SK-N-SH (cell line): ENCODE data around the gene COMMD7. TPM values are rescaled to one million over a fixed set of nuclear protein-coding genes. Genes with fewer than 3 reads are reported as not detected.

ENCODE experiments used
- CTCF ChIA-PET: fragments of 300-600, 350-600 bp; formaldehyde crosslinking; extraction: SDS; loops from one replicate; lab custom pipeline; 2021; lab: Yijun Ruan, JAX
- POLR2A ChIA-PET: fragments of 350-600 bp; sonication (Branson Sonifier 250); formaldehyde crosslinking; extraction: SDS; loops from one replicate; lab custom pipeline; 2020; ENCODE audit warnings: antibody characterized with exemption, inconsistent platforms; lab: Yijun Ruan, JAX
- DNase-seq: peaks from one replicate; pipeline ENCODE4 v3.0.0; 2012
- H2AFZ ChIP-seq: fragments of 200-600 bp; sonication (generic); 2 replicates; pipeline ENCODE4 v1.8.1; 2016; ENCODE audit warnings: antibody characterized with exemption, mild to moderate bottlenecking, low read depth
- H3F3A ChIP-seq: fragments of 200-600 bp; sonication (generic); replicated peaks from 2 replicates; pipeline ENCODE3; 2016; ENCODE audit warnings: antibody characterized with exemption, mild to moderate bottlenecking; ENCODE audit not compliant: insufficient read depth
- H3K27ac ChIP-seq, 2 experiments: fragments of 200-500 bp in 1 of 2; fragments of 200-600 bp in 1 of 2; sonication (Bioruptor generic) in 1 of 2; sonication (generic), shearing (Covaris generic) in 1 of 2; 2 replicates each; pipeline versions ENCODE4 v1.5.1 to v1.6.1; 2014 to 2016; ENCODE audit warnings: low read depth in 2 of 2, inconsistent platforms in 1 of 2, low read length in 1 of 2, mild to moderate bottlenecking in 1 of 2, mixed read lengths in 1 of 2
- H3K27me3 ChIP-seq: fragments of 200-600 bp; sonication (generic), shearing (Covaris generic); 2 replicates; pipeline ENCODE4 v1.6.1; 2016; ENCODE audit warnings: mixed run types; ENCODE audit not compliant: insufficient read depth
- H3K36me3 ChIP-seq, 2 experiments: fragments of 200-500 bp in 1 of 2; fragments of 200-600 bp in 1 of 2; sonication (Bioruptor generic) in 1 of 2; sonication (generic) in 1 of 2; replicated peaks in 1 of 2; 2 replicates each; pipeline versions ENCODE3 to v1.5.1; 2014 to 2016; ENCODE audit warnings: low read length in 1 of 2, mild to moderate bottlenecking in 1 of 2; ENCODE audit not compliant: insufficient read depth in 2 of 2, control insufficient read depth in 1 of 2
- H3K4me1 ChIP-seq, 2 experiments: fragments of 200-500 bp in 1 of 2; fragments of 200-600 bp in 1 of 2; sonication (Bioruptor generic) in 1 of 2; sonication (generic), shearing (Covaris generic) in 1 of 2; 2 replicates each; pipeline versions ENCODE4 v1.5.1 to v1.6.1; 2014 to 2016; ENCODE audit warnings: low read depth in 1 of 2, low read length in 1 of 2, mixed run types in 1 of 2; ENCODE audit not compliant: insufficient read depth in 2 of 2, control insufficient read depth in 1 of 2
- H3K4me2 ChIP-seq: fragments of 200-600 bp; sonication (generic), shearing (Covaris generic); 2 replicates; pipeline ENCODE4 v1.6.1; 2017; ENCODE audit warnings: mixed run types
- H3K4me3 ChIP-seq, 2 experiments: fragments of 200-500 bp in 1 of 2; fragments of 200-600 bp in 1 of 2; sonication (Bioruptor generic) in 1 of 2; sonication (generic), shearing (Covaris generic) in 1 of 2; 2 replicates each; pipeline versions ENCODE4 v1.5.1 to v1.8.1; 2014 to 2016; ENCODE audit warnings: low read depth in 2 of 2, inconsistent platforms in 1 of 2, low read length in 1 of 2, mild to moderate bottlenecking in 1 of 2, mixed read lengths in 1 of 2, moderate library complexity in 1 of 2
- H3K79me2 ChIP-seq: fragments of 200-600 bp; sonication (generic); 2 replicates; pipeline ENCODE4 v1.8.1; 2017; ENCODE audit warnings: mild to moderate bottlenecking; ENCODE audit not compliant: insufficient read depth
- H3K9ac ChIP-seq: fragments of 200-600 bp; sonication (generic); 2 replicates; pipeline ENCODE4 v1.6.1; 2017; ENCODE audit warnings: mixed run types
- H3K9me2 ChIP-seq: fragments of 200-600 bp; sonication (generic); 2 replicates; pipeline ENCODE4 v1.6.1; 2017; ENCODE audit warnings: mixed run types
- H3K9me3 ChIP-seq: fragments of 200-600 bp; sonication (generic); 2 replicates; pipeline ENCODE4 v1.6.1; 2017; ENCODE audit warnings: mixed run types, mild to moderate bottlenecking, moderate library complexity
- H4K20me1 ChIP-seq: fragments of 200-600 bp; sonication (generic); 2 replicates; pipeline ENCODE4 v1.6.1; 2017; ENCODE audit warnings: mild to moderate bottlenecking, mixed run types; ENCODE audit not compliant: insufficient read depth
- CHD2 ChIP-seq: fragments of 150-350 bp; IDR thresholded peaks from 2 replicates; pipeline ENCODE4 v1.6.1; 2018; ENCODE audit warnings: low read length; ENCODE audit not compliant: partially characterized antibody
- ELF1 ChIP-seq: IDR thresholded peaks from 2 replicates; pipeline ENCODE4 v1.4.0; 2012
- EP300 ChIP-seq, 2 experiments: IDR thresholded peaks; 2 replicates each; pipeline versions ENCODE4 v1.4.0 to v1.6.1; 2012; ENCODE audit warnings: borderline replicate concordance in 1 of 2, low read depth in 1 of 2, low read length in 1 of 2
- EZH2phosphoT487 ChIP-seq: fragments of 200-600 bp; sonication (generic); IDR thresholded peaks from 2 replicates; pipeline ENCODE4 v1.6.1; 2017; ENCODE audit warnings: low read depth, mixed run types, mild to moderate bottlenecking, antibody characterized with exemption, moderate library complexity, borderline replicate concordance
- FOXM1 ChIP-seq: IDR thresholded peaks from 2 replicates; pipeline ENCODE4 v1.4.0; 2012; ENCODE audit warnings: low read depth, mild to moderate bottlenecking
- GATA2 ChIP-seq: sonication (generic); formaldehyde crosslinking; IDR thresholded peaks from 2 replicates; pipeline ENCODE4 v1.5.0; 2020; ENCODE audit warnings: mild to moderate bottlenecking, missing genetic modification reagents
- MAX ChIP-seq: IDR thresholded peaks from 2 replicates; pipeline ENCODE4 v1.4.0; 2012; ENCODE audit warnings: low read depth
- MXI1 ChIP-seq: IDR thresholded peaks from 2 replicates; pipeline ENCODE4 v1.6.1; 2012; ENCODE audit warnings: mild to moderate bottlenecking, low read depth, low read length, improper control_type of control experiment
- NRF1 ChIP-seq: IDR thresholded peaks from 2 replicates; pipeline ENCODE4 v1.6.1; 2012; ENCODE audit warnings: low read depth, mild to moderate bottlenecking, low read length
- RFX5 ChIP-seq: IDR thresholded peaks from 2 replicates; pipeline ENCODE4 v1.6.1; 2012; ENCODE audit warnings: mild to moderate bottlenecking, improper control_type of control experiment, low read length
- SMC3 ChIP-seq: IDR thresholded peaks from 2 replicates; pipeline ENCODE4 v1.6.1; 2012; ENCODE audit warnings: low read depth, low read length, improper control_type of control experiment
- TAF1 ChIP-seq: IDR thresholded peaks from 2 replicates; pipeline ENCODE4 v1.6.1; 2012; ENCODE audit warnings: low read depth, mild to moderate bottlenecking, low read length, moderate library complexity, borderline replicate concordance
- WGBS: methylation state at CpG from one replicate; pipeline ENCODE4 v1.1.6; 2017; ENCODE audit warnings: low lambda C conversion rate; 5-methylcytosine and 5-hydroxymethylcytosine counted together
- polyA plus RNA-seq, 3 experiments: library from polyadenylated mRNA; depleted of rRNA; stranded (reverse); fragments of >200 nt; gene quantifications; 2 replicates each; pipeline ENCODE4 v1.2.3, GENCODE V29; 2012
- TF ChIP-seq, protein P1 (sequence below): fragments of 150-350 bp; IDR thresholded peaks from 2 replicates; pipeline ENCODE4 v1.6.1; 2017; ENCODE audit warnings: antibody characterized with exemption, low read length, low read depth, borderline replicate concordance

Gene COMMD7
- 38.0 and 46.0 TPM in 2 replicates for polyA plus RNA-seq (2012; rRNA removed)
- 39.3 and 44.2 TPM in 2 replicates for polyA plus RNA-seq (2012; cell fraction: cytosol; rRNA removed)
- 26.1 and 28.1 TPM in 2 replicates for polyA plus RNA-seq (2012; cell fraction: nucleus; rRNA removed)

DNA sequence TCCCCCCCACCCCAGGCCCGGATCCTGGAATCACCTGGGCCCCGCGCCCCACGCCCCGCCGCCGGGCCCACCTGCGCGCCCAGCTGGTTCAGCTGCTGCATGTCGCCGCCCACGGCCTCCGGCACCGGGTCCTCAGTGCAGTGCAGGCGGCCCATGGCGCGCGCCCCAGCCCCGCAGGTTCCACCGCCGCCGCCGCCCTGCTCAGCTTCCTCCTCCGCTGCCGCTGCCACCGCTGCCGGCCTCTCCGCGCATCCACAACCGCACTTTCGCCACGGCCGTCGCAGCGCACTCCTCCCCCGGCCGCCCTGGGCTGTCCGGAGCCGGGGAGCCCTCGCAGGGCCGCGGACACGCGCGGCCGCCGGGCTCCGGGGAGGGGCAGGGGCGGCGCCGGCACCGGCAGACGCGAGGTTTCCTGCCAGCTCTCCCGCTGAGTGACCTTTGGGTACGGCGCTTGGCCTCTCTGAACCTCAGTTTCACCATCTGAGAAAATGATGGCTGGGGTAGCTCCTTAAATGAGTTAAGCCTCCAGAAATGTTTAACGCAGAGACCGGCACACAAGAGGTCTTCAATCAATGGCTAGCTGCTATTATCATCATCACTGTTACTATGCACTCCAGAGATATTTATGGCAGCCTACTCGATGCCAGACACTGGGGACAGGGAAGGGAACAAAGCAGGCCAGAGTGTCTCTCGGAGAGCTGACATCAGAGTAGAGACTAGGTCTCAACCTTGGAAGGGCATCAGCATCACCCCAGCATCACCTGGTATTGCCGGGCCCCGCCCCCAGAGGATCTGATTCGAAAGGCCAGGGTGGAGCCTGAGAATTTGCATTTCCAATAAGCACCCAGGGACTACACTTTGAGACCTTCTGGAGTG, at the start of gene COMMD7:
TSS of gene COMMD7 (minus strand) at position 231 of the 876 bp plus-strand sequence. CDS start at position 155, 76 bp downstream.
- Histone ChIP-seq H3K79me2 (peaks cover 50% of the 10 kb centered on the region), H3F3A (peaks cover 24% of the 10 kb centered on the region), H3K9ac (peak within 1 kb of the TSS; percentile 86), H3K4me2 (peak within 1 kb of the TSS; percentile 95), H2AFZ (peak within 1 kb of the TSS; percentile 93), H3K36me3 (no peaks in the 10 kb centered on the region), H3K4me1 (peaks cover 8 to 13% of the 10 kb centered on the region in 2 experiments; a peak in 1 of 4 replicates), H4K20me1 (no peaks in the 10 kb centered on the region), H3K27ac (peak within 1 kb of the TSS; percentile 29 to 56; a peak in 3 of 4 replicates), H3K9me3 (no peaks in the 10 kb centered on the region), H3K4me3 (peak within 1 kb of the TSS; percentile 59 to 78), H3K9me2 (no peaks in the 10 kb centered on the region), H3K27me3 (no peaks in the 10 kb centered on the region)
- 6% methylated on average over 8 of the region's 64 CpGs for WGBS
- TF ChIP-seq MXI1 (no peak), FOXM1 (no peak), SMC3 (no peak), RFX5 (peak; percentile 91), TAF1 (peak; percentile 41; the same call in 1 of the 2 replicates), EP300 (IDR thresholded peaks at IDR 0.05; ENCODE audit: borderline replicate concordance in 1 of 2, low read depth in 1 of 2, low read length in 1 of 2) (peak in 1 of 2 experiments; percentile 56; a peak in 1 of 4 replicates), MAX (no peak), EZH2phosphoT487 (no peak), CHD2 (no peak)
- ChIA-PET POLR2A (interaction anchor here (1.0 to 1.9 kb wide), 4 partner anchors 19 to 79 kb away, joined by 3 to 11 read pairs (median 6); partner anchors contain the start of gene DNMT3B), CTCF (interaction anchor here (0.6 to 2.7 kb wide), 6 partner anchors 13 to 572 kb away, joined by 3 to 14 read pairs (median 4); partner anchors contain the start of gene DNMT3B)
- DNase-seq, result peak; percentile 86

GRCh38 chr20:32792731-32793458, 49.6 kb upstream of the COMMD7 start:
- H3K9me3 ChIP-seq, result no peaks in the 10 kb centered on the region
- CTCF ChIA-PET, result interaction anchor here (0.6 to 1.3 kb wide), 3 partner anchors 10 to 14 kb away, joined by 4 to 7 read pairs (median 5); no protein-coding TSS in a partner anchor
- H3K79me2 ChIP-seq, result no peaks in the 10 kb centered on the region
- no peak overlapping the region for H3K27ac ChIP-seq
- POLR2A ChIA-PET, result no interaction called here
- 87% methylated on average over 13 of the region's 13 CpGs for WGBS
- H3K9ac ChIP-seq, result no peak overlapping the region
- H3K36me3 ChIP-seq, result peaks cover 0 to 4% of the 10 kb centered on the region in 2 experiments
- no peak overlapping the region for H2AFZ ChIP-seq
- H3K4me1 ChIP-seq, result no peaks in the 10 kb centered on the region
- no peak for DNase-seq
- no peaks in the 10 kb centered on the region for H3K9me2 ChIP-seq
- no peaks in the 10 kb centered on the region for H3K27me3 ChIP-seq
- H3F3A ChIP-seq, result no peaks in the 10 kb centered on the region
- no peaks in the 10 kb centered on the region for H4K20me1 ChIP-seq
- no peak overlapping the region for H3K4me2 ChIP-seq
- no peak for TF ChIP-seq RFX5
- no peak for TF ChIP-seq GATA2
- TF ChIP-seq FOXM1, result no peak
- TF ChIP-seq, protein P1, sequence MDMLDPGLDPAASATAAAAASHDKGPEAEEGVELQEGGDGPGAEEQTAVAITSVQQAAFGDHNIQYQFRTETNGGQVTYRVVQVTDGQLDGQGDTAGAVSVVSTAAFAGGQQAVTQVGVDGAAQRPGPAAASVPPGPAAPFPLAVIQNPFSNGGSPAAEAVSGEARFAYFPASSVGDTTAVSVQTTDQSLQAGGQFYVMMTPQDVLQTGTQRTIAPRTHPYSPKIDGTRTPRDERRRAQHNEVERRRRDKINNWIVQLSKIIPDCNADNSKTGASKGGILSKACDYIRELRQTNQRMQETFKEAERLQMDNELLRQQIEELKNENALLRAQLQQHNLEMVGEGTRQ, result no peak
- TF ChIP-seq SMC3, result no peak
- no peak for TF ChIP-seq NRF1
- TF ChIP-seq ELF1, result no peak
- H3K4me3 ChIP-seq, result no peak overlapping the region
